ENCODE data around the gene ZNF575. TPM values are rescaled to one million over a fixed set of nuclear protein-coding genes. Genes with fewer than 3 reads are reported as not detected.

Gene ZNF575
- total and polyA plus RNA-seq, 9 donors, result 1.2 to 5.9 (median 2.8) TPM

DNA sequence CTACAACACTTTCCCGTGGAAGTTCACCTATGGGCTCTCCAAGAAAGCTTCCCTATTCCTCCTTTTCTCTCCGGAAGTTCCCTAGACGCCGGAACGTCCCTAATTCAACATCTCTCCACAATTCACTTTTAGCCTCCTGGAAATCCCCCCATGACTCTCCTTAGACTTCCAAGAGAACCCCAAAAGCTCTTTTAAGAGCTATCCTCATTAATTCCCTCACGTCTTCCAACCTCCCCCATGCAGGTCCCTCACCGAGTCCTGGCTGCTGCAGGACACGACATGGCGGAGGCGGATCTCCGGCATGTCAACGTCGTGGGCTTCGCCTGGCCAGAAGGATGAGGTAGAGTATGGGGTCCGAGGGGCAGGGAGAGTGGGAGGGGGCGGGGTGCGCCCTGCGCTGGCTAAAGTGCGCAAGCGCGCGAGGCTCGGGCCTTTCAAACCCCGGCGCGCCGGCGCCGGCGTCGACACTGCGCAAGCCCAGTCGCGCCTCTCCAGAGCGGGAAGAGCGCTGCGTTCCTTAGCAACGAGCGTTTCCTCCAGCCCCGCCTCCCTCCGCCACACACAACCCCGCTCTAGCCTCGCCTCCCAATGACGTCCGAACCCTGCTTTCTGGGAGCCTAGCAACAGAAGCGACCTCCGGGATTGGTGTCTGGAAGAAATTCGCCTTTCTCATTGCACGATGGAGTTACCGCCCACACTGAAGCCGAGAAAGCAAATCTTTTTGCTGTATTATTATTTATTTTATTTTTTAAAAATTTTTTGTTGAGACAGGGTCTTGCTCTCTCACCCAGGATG is 42.4 kb downstream of the ZNF575 start, which contains the start of the genes PINLYP and XRCC1:
TSS of gene PINLYP (plus strand) at position 646 of the 795 bp plus-strand sequence. CDS start 1,391 bp downstream, outside the sequence.
TSS of gene XRCC1 (minus strand) at position 372 of the 795 bp plus-strand sequence. CDS start at position 303, 69 bp downstream.
- peak within 1 kb of the TSS; percentile 39 to 65 for H3K27ac ChIP-seq
- intact Hi-C loops (cut with DNase I), result no loop called here
- TF ChIP-seq CTCF (IDR thresholded peaks at IDR 0.05) (no peak), EP300 (IDR thresholded peaks at IDR 0.05) (no peak), POLR2A (IDR thresholded peaks at IDR 0.05) (peak; percentile 38)
- peak within 1 kb of the TSS; percentile 91 for H3K4me3 ChIP-seq
- H3K4me1 ChIP-seq (ENCODE audit: insufficient read depth), result peaks cover 11% of the 10 kb centered on the region
- no peaks in the 10 kb centered on the region for H3K36me3 ChIP-seq
- 0 to 1% (median 0%) methylated on average over 41 to 51 of the region's 51 CpGs for WGBS, 3 donors
- H3K27me3 ChIP-seq, result no peaks in the 10 kb centered on the region
- H3K9me3 ChIP-seq, result no peaks in the 10 kb centered on the region
- DNase-seq, result peak; percentile 97 to 99 (median 98)

- peak; percentile 26 to 60 (median 54) for DNase-seq
- TF ChIP-seq POLR2A (IDR thresholded peaks at IDR 0.05) (no peak), EP300 (IDR thresholded peaks at IDR 0.05) (no peak), CTCF (IDR thresholded peaks at IDR 0.05) (no peak)
- Histone ChIP-seq H3K27ac (peak overlapping the region in 1 of 2 donors; percentile 58), H3K4me1 (ENCODE audit: insufficient read depth) (peaks cover 13% of the 10 kb centered on the region), H3K9me3 (no peaks in the 10 kb centered on the region), H3K36me3 (no peaks in the 10 kb centered on the region), H3K27me3 (no peaks in the 10 kb centered on the region), H3K4me3 (peak overlapping the region; percentile 38)
- intact Hi-C loops (cut with DNase I), result no loop called here
- WGBS, 3 donors, result 67 to 77% (median 73%) methylated on average over 37 of the region's 37 CpGs
These were observed 43.2 kb downstream of the ZNF575 start for GRCh38 chr19:43575955-43576878.

- no peak for TF ChIP-seq CTCF (IDR thresholded peaks at IDR 0.05)
- no peak for TF ChIP-seq EP300 (IDR thresholded peaks at IDR 0.05)
- no peak for TF ChIP-seq POLR2A (IDR thresholded peaks at IDR 0.05)
- H3K27me3 ChIP-seq, result no peaks in the 10 kb centered on the region
- no peak overlapping the region for H3K27ac ChIP-seq
- no peaks in the 10 kb centered on the region for H3K9me3 ChIP-seq
- H3K36me3 ChIP-seq, result no peaks in the 10 kb centered on the region
- no peak for DNase-seq
- peaks cover 17% of the 10 kb centered on the region for H3K4me1 ChIP-seq (ENCODE audit: insufficient read depth)
- no peak overlapping the region for H3K4me3 ChIP-seq
- intact Hi-C loops (cut with DNase I), result no loop called here
- WGBS, 3 donors, result 81 to 85% (median 83%) methylated on average over 3 of the region's 3 CpGs
These were observed 45.8 kb downstream of the ZNF575 start for GRCh38 chr19:43578787-43579186.

GRCh38 chr19:43581467-43581866 is 48.5 kb downstream of the ZNF575 start:
- TF ChIP-seq CTCF (IDR thresholded peaks at IDR 0.05) (no peak), EP300 (IDR thresholded peaks at IDR 0.05) (no peak), POLR2A (IDR thresholded peaks at IDR 0.05) (no peak)
- Histone ChIP-seq H3K4me1 (ENCODE audit: insufficient read depth) (peaks cover 7% of the 10 kb centered on the region), H3K9me3 (no peaks in the 10 kb centered on the region), H3K4me3 (peak overlapping the region; percentile 46), H3K36me3 (no peaks in the 10 kb centered on the region), H3K27me3 (no peaks in the 10 kb centered on the region), H3K27ac (peak overlapping the region; percentile 20 to 62)
- 11 to 48% (median 27%) methylated on average over 7 of the region's 7 CpGs for WGBS, 3 donors
- intact Hi-C loops (cut with DNase I), result no loop called here
- peak in 1 of 5 donors; percentile 26 for DNase-seq
